Fibroblast of skin of right biceps (primary cell): ENCODE results near the gene MORC1.
A peak's percentile ranks its signal among the peaks of the same experiment; 100 is the strongest.

Experiments used
- DNase-seq: peaks from one replicate; pipeline ENCODE4 v3.0.0-alpha.2; 2013

MORC1 gene

DNA sequence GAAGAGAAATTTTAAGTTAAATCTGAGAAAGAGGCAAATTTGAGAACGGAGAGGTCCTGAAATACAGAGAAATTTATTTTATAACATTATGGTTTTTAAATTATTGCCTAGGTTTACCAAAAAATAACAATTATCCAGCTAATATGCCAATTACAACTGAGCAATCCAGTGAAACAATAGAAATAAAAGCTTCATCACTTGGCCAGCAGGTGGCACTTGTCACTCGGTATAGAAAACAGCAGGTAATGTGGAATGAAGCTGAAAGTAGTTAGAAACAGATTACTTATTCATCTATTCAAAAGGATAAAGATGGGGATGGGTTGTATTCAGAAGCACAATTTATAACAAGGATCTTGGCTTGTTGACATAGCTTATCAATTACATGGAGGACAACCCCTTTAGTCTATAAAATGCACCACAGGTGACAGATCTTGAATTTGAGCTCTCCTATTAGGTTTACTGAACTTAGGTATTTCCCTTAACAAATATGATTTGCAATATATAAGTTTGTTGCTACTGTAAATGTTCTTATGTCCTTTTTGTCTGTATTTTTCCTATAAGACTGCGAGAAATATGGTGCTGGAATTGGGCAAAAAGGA is 94.2 kb downstream of the MORC1 start:
- peak; percentile 41 for DNase-seq

DNA sequence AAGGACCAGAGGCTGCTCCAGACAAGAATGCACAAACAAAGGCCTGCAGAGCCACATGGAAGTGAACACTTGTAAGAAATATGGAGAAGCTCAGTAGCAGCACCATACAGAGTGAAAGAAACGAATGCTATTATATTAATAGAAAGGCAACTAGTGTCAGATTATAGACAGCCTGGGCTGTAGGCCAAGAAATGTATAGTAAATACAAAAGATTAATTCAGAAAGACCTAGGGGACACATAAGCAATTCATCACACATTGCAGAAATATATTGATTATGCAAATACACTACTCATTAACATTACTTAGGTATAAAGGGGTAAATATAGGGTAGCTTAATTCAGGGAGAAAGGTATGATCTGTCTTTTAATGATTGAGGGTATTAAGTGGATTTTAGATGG is 94.8 kb downstream of the MORC1 start:
- no peak for DNase-seq

DNA sequence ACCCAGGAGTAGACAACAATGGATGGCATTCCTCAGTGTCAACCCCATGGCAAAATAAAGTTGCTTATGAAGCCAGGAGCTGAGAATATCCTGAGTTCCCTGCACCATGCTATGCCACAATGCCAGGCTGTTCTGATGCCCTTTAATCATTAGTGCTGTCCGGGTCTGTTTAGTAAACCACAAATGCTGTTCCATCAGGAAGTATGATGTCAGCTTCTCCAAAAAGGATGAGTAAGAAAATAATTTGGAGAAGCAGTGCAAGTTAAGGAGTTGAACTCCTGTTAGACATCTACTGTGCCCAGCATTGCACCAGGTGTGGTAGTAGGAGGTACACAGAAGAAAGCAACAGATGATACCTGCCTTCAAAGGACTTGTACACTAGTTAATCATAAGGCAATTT is 96.4 kb downstream of the MORC1 start:
- no peak for DNase-seq

DNA sequence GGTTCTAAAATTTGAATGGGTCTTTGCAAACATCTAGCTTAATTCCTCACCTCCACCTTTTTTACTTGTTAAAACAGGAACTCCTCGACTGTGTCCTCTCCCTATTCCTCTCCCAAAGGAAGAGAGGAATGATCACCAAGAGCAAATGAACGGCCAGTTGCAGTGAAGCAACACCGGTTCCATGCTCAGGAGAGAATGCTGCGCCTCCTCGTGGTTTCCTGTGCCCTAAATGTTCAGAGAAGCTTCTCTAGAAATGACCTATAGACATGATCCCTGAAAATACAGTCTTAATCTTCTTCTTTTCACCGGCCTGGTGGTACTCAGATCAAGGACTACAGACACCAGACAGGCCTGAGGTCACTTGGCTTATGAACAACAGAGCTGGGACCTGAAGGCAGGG is 99.1 kb downstream of the MORC1 start:
- DNase-seq, result no peak

DNA sequence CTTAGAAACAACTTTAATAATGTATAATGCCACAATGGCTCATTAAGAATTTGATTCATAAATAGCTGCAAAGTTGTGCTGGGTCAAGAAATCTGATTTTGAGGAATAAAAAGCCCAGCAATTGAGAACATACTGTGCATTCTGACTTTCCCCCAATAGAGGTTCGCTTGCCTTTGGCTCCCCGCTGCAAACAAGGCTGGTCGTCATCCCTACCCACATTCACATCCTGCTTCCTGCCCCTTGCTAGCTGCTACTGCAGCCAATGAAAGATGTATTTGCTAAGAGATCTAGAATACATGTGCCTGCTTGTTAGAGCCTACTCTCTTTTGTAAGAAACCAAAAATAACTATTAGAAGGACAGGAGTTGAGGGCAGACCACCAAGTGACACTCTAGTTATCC is 112.5 kb downstream of the MORC1 start:
- no peak for DNase-seq

DNA sequence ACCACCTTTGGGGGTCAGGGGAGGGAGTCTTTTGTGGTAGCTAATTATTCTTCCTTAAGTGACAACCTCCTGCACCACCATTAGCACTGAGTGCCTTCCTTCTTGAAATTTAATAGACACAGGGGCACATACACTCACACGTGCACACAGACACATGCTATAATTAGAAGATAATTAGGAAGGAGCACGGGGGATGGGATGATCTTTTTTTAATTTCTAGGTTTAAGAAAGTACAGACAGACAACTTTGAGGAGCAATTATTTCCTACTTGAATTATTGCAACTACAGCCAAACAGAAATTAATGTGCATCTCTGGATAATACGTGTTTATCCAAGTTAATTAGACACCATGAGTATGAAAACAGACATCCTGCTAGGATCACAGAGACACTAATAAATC is 119.5 kb downstream of the MORC1 start:
- DNase-seq, result no peak

- DNase-seq, result no peak
Observed at GRCh38 chr3:108985844-108986243, 132.1 kb downstream of the MORC1 start.

DNA sequence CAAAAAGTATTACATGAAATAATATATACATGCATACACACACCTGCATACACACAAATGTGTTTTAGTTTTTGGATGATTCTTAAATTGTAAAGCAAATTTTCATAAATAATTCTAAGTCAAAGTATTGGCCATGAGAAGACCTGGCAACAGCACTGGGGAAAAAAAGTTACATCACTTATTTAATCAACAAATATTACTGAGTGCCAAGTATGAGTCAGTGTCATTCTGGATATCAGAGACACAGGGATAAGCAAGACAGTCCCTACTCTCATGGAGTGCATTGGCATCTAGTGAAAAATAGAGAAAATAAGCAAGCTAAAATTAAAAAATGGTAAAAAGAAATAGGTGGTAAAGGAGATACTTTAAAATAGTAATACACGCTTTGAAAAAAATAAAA is 134.9 kb downstream of the MORC1 start:
- DNase-seq, result no peak

DNA sequence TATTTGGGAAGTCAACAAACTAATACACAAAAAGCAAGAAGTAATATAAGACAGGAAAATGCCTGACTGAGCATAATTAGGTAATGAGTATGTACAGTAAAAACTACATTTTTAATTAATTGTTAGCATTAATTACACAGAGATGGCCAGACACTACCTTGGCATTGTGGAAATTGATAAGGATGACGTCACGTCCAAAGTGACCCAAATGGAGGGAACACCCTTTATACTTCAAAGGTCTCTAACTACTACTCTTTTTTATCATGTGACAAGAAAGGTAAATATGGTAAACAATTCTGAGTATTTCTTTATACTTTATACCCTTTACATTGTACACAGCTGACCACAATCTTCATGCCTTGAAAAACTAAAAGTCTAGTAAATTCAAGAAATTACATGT is 141.9 kb downstream of the MORC1 start:
- no peak for DNase-seq

- DNase-seq, result no peak
Observed at GRCh38 chr3:108973019-108973418, 144.9 kb downstream of the MORC1 start.

- DNase-seq, result no peak
Observed at GRCh38 chr3:108972482-108972881, 145.5 kb downstream of the MORC1 start.

DNA sequence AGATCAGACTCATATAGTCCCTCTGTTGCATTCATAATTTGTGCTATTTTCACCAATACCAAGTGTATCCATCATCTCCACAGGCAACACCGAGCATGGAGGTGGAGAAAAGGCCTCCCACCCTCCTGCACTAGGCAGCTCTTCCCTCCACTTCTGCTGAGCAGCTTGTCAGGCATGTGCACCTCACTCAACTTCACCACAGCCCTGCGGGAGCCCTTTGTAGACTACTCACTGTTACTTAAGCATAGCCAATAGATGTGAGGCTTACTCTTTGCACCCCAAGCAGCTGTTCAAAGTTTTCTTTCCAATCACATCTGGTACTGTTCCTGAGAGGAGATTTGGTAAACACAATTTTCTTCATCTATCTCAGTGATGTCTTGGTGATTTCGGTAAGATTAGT is 147.4 kb downstream of the MORC1 start:
- DNase-seq, result peak; percentile 3

GRCh38 chr3:108966773-108967172 is 151.2 kb downstream of the MORC1 start:
- no peak for DNase-seq

DNA sequence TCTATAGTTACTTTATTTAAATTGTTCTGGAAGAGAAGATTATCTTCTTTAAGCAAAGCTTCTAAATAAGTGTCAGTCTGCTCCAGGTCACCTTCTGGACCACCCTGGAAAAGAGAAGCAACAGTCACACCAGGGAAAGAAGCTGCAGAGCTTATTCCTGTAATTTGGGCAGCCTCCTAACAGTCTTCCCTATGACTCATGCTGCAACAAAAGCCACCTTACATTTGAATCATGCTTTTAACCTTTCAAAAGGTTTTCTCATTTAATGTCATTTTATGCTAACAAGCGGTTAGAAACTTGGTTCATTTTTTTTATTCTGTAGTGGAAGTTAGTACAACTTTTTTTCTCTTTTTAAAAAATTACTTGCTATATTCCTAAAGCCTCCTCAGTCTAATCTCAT is 158.9 kb downstream of the MORC1 start:
- DNase-seq, result no peak

DNA sequence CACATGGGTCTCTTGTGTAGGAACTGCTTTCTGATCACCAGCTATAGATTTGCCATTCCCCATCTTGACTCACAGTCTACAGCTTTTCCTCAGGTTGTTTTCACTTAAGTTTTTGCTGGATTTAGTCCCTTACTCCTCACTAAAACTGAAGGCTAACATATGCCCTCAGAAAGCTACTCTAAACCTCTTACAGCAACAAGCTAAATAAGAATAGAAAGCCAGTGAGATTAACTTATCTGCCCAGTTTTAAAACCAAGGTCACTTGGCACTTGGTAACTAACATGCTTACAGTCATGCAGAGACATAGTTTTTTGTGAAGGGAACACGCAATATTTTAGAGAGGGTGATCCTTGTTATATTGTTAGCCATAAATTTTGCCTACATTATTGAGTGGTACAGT is 164.2 kb downstream of the MORC1 start, which contains the start of gene GUCA1C:
TSS of gene GUCA1C (minus strand) at position 180 of the 400 bp plus-strand sequence. CDS start at position 63, 117 bp downstream.
- DNase-seq, result no peak

DNA sequence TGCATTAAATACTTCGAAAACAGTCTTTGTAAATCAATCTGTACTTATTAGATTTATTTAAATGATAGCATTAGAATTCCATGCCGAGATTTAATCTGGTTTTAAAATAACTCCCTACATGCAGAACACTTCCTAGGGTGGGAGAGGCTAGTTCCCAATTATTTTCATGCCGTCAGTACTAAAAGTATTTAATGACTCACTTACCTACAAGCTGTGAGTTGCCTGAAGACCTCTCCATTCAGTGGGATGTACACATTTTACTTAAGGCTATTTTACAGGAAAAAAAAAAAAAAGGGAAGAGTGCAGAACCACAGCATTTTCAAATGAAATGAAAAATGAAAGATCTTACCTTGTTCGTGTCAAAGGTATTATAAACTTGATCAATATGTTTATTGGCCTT is 164.7 kb downstream of the MORC1 start:
- peak; percentile 7 for DNase-seq

DNA sequence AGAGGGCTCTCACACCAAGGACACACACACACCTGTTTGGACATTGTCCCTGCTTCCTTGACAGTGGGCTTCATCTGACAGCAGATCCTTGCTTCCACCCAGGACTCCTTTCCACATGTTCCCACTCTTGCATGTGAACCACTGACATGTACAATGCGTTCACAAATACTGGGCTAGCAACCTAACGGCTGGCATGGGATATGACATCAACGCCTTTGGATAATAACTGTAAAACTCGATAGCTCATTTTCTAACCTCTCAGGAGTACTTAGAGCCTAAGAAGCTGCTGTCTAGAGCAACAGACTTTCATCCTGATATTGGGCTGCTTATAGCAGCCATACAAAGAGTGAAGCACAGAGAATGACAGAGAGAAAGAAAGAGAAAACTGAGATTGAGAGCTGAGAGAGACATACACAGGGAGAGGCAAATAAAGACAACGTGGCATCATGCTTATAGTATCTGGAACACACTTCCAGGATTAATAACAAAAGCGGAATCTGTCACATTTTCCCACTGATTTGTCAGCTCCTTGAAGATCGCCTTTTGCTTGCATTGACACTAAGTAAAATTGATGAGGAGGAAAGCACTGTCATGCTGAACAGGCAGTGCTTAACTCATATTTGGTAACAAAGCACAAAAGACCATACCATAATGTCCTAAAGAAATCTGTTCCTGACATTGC is 166.0 kb downstream of the MORC1 start:
- DNase-seq, result no peak

- DNase-seq, result no peak
Observed at GRCh38 chr3:108947855-108948254, 170.1 kb downstream of the MORC1 start.

- DNase-seq, result peak; percentile 75
Observed at GRCh38 chr3:108946292-108947285, 171.3 kb downstream of the MORC1 start.

DNA sequence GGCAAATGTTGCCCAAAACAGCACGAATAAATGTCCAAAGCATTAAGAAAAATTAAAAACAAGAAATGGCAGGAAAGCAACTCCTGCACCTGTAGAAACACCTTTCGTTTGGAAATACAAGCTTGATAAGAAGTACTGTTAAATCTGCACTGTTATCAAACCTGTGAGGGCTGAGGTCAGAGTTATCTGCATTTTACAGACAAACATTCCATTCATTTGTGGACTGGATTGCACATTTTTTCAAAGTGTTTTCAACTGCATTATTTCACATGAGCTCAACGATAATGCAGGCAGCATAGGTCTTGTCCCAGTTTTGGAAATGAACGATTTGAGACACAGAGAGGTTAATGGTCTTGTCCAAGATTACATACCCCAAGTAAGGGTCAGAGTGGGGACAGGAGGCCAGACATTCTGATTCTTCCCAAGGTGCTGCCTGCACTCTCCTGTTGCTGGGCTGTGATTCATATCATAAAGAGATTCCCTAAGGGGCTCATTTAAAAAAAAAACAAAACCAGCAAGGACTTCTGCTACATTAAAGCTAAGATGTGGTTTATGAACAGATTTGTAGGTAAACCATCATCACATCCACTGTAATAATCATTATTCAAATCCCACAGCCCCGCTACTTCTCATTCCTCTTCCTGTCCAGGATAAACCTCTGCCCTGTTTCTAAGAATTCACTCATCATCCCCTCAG is 177.2 kb downstream of the MORC1 start:
- peak; percentile 2 for DNase-seq

DNA sequence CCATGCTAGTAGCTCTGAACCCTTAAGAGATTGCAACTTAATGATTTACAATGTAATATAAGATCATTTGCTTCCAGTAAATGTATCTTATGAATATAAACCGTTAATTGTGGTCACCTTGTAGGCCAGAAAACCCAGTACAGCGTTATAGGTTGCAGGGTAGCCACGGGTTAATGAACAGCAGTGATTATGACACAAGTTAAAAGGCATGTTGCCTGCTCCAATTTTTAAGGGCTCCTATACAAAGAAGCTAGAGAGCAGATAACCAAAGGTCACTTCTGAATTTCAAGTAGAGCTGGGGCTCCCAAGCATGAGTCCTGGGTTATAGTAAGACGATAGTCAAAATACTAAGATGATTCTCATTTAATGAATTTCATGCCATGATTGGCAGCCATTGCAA is 177.8 kb downstream of the MORC1 start:
- DNase-seq, result no peak

DNA sequence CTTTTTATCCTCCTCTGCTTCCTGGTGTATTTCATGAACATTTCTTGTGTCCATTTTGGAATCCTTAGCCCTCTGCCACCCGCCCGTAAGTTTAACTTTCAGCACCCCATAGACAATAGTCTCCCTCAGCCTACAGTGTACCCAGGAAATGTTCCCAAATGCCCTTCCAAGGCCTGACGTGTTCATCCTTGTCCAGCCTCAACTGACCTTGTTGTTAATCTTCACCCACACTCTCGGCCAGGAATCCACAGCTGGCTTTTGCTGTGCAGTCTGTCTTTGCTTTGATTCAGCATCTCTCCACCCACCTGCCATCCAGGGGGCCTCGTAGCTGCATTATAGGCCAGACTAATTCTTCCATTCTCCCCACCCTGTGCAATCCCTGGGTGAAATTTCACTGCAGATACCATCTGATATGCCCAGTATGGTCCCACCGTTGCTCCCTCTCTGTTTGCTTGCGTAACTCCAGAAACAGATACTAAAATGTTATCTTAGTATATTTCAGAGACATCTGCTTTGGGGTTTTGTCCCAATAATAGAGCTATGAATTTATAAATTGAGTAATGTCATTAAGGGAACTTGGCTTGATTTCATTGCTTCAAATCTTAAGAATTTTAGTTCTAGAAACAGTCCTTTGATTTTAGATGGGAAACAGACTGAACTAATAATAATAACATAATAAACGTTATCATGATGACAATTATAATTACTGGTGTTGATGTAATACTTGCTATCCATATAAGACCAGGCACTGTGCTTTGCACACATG is 180.8 kb downstream of the MORC1 start:
- DNase-seq, result no peak
